Lung (tissue), 12 donors: Measurements from ENCODE around the gene DCHS2. TPM values are rescaled to one million over a fixed set of nuclear protein-coding genes. Genes with fewer than 3 reads are reported as not detected.

ENCODE experiments used
- ATAC-seq: fragments of 200-7000 bp; cut with Tn5 transposase; one replicate; pipeline ENCODE4 v1.9.1; 2020; ENCODE audit warnings: moderate number of reproducible peaks; ENCODE audit not compliant: insufficient read depth, low FRiP score
- DNase-seq, 3 donors: peaks; one replicate each; pipeline ENCODE4 v3.0.0-alpha.2; 2013 to 2017
- H3K27ac ChIP-seq, 2 donors: one replicate each; pipeline ENCODE4 v1.5.1; 2013; ENCODE audit warnings: mild to moderate bottlenecking in 2 of 2, moderate library complexity in 2 of 2, control low read depth in 1 of 2, inconsistent platforms in 1 of 2, low read depth in 1 of 2, low read length in 1 of 2
- H3K27me3 ChIP-seq, 3 donors: one replicate each; pipeline ENCODE4 v1.5.1; 2013; ENCODE audit warnings: low read length in 2 of 3; ENCODE audit not compliant: control insufficient read depth in 3 of 3, insufficient read depth in 3 of 3
- H3K36me3 ChIP-seq, 4 donors: one replicate each; pipeline ENCODE4 v1.5.1; 2013; ENCODE audit warnings: low read length in 4 of 4, mild to moderate bottlenecking in 1 of 4, moderate library complexity in 1 of 4; ENCODE audit not compliant: control insufficient read depth in 4 of 4, insufficient read depth in 4 of 4
- H3K4me1 ChIP-seq, 5 donors: one replicate each; pipeline ENCODE4 v1.5.1; 2013; ENCODE audit warnings: low read length in 5 of 5, mild to moderate bottlenecking in 2 of 5, moderate library complexity in 1 of 5; ENCODE audit not compliant: control insufficient read depth in 5 of 5, insufficient read depth in 5 of 5
- H3K4me3 ChIP-seq: one replicate; pipeline ENCODE4 v1.5.1; 2013; ENCODE audit warnings: mild to moderate bottlenecking, control low read depth, moderate library complexity
- H3K9ac ChIP-seq, 2 donors: one replicate each; pipeline ENCODE4 v1.5.1; 2013; ENCODE audit warnings: low read length in 2 of 2, control low read depth in 1 of 2; ENCODE audit not compliant: insufficient read depth in 1 of 2
- H3K9me3 ChIP-seq, 4 donors: one replicate each; pipeline ENCODE4 v1.5.1; 2013; ENCODE audit warnings: low read length in 3 of 4, mild to moderate bottlenecking in 1 of 4, moderate library complexity in 1 of 4; ENCODE audit not compliant: control insufficient read depth in 4 of 4, insufficient read depth in 3 of 4
- CTCF ChIP-seq: IDR thresholded peaks from 2 replicates; pipeline ENCODE4 v1.5.1; 2012; ENCODE audit warnings: mild to moderate bottlenecking; ENCODE audit errors: control extremely low read depth, extremely low read depth
- WGBS, 2 donors: extraction: QIAGEN DNeasy Blood & Tissue Kit; methylation state at CpG; one replicate each; pipeline ENCODE4 v1.1.7; 2013; 5-methylcytosine and 5-hydroxymethylcytosine counted together
- polyA plus RNA-seq, 2 donors: library from polyadenylated mRNA; stranded (reverse); fragments of 200-250 nt; gene quantifications; one replicate each; pipeline ENCODE4 v1.2.1, GENCODE V29; 2013
- total RNA-seq, 2 donors: library from RNA; depleted of rRNA in 1 of 2; stranded (reverse); fragments of >200 nt in 1 of 2; gene quantifications; one replicate each; pipeline ENCODE4 v1.2.1, GENCODE V29; 2014 to 2021
- donor health status: control.
- donor health status: control.
- donor health status: Bipolar disorder and iron deficiency.
- donor health status: healthy.
- donor health status: DM: yes; HTN: yes; CAD: no.

DCHS2 gene
- total and polyA plus RNA-seq, 4 donors = 0.02 to 13.4 (median 0.53) TPM

GRCh38 chr4:154472858-154473257 is 18.7 kb downstream of the DCHS2 start:
- Histone ChIP-seq H3K36me3 (no peaks in the 10 kb centered on the region), H3K9ac (no peak overlapping the region), H3K27ac (no peak overlapping the region), H3K27me3 (no peaks in the 10 kb centered on the region), H3K9me3 (peaks cover 0 to 2% (median 0%) of the 10 kb centered on the region in 4 donors), H3K4me3 (no peak overlapping the region), H3K4me1 (peaks cover 0 to 27% (median 9%) of the 10 kb centered on the region in 5 donors)
- 90 to 91% methylated on average over 1 of the region's 1 CpG for WGBS, 2 donors
- DNase-seq (no peak), ATAC-seq (no peak)
- TF ChIP-seq CTCF = no peak

GRCh38 chr4:154471526-154472331 is 19.9 kb downstream of the DCHS2 start:
- no peak overlapping the region for H3K9ac ChIP-seq
- WGBS, 2 donors = 49 to 60% methylated on average over 4 of the region's 4 CpGs
- no peaks in the 10 kb centered on the region for H3K27me3 ChIP-seq
- no peak for TF ChIP-seq CTCF
- peak in 2 of 3 donors; percentile 22 to 52 for DNase-seq
- no peak for ATAC-seq
- H3K36me3 ChIP-seq = no peaks in the 10 kb centered on the region
- peaks cover 0 to 2% (median 0%) of the 10 kb centered on the region in 4 donors for H3K9me3 ChIP-seq
- no peak overlapping the region for H3K27ac ChIP-seq
- H3K4me1 ChIP-seq = peaks cover 0 to 27% (median 9%) of the 10 kb centered on the region in 5 donors
- H3K4me3 ChIP-seq = no peak overlapping the region

DNA sequence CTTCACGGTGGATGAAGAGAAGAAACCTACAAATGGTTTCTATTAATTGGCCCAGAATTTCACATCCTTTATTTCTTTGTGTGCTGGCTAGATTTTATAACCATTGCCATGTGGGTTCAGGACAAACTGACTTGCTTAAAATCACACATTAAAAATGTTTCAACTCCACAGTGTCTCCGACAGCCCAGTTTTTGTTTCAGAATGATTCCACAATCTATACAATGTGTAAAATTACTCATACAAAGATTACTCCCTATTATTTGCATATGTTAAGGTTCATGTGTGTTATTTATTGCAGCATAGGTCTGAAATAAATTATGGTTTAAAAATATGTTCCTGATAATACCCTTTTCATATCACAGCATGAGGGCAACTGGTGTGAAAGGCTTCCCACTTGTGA is 20.6 kb downstream of the DCHS2 start:
- H3K27ac ChIP-seq = no peak overlapping the region
- no peak for TF ChIP-seq CTCF
- no peaks in the 10 kb centered on the region for H3K27me3 ChIP-seq
- H3K4me1 ChIP-seq = peaks cover 0 to 21% (median 9%) of the 10 kb centered on the region in 5 donors
- no peak for DNase-seq
- peaks cover 0 to 2% (median 0%) of the 10 kb centered on the region in 4 donors for H3K9me3 ChIP-seq
- H3K4me3 ChIP-seq = no peak overlapping the region
- no peak for ATAC-seq
- WGBS, 2 donors = 45 to 63% methylated on average over 2 of the region's 2 CpGs
- H3K36me3 ChIP-seq = no peaks in the 10 kb centered on the region
- no peak overlapping the region for H3K9ac ChIP-seq
